ENCODE results near the gene TBC1D8.

Gene TBC1D8

DNA sequence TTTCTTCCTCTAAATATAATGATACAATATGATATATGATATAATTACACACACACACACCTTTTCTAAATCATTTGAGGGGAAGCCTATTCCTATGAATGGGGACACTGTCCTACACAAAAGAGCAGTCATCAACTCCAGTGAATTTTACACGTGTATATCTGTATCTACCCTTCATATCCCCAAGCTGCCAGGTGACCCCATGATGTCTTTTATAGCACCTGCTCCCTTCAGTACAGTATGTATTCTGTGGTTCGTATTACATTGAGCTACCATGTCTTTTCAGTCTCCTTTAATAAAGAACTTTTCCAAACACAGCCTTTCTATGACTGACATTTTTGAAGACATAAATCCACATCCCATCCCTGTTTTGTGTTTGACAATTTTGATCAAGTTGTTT is 19.0 kb downstream of the TBC1D8 start:
- TF ChIP-seq, protein P1, sequence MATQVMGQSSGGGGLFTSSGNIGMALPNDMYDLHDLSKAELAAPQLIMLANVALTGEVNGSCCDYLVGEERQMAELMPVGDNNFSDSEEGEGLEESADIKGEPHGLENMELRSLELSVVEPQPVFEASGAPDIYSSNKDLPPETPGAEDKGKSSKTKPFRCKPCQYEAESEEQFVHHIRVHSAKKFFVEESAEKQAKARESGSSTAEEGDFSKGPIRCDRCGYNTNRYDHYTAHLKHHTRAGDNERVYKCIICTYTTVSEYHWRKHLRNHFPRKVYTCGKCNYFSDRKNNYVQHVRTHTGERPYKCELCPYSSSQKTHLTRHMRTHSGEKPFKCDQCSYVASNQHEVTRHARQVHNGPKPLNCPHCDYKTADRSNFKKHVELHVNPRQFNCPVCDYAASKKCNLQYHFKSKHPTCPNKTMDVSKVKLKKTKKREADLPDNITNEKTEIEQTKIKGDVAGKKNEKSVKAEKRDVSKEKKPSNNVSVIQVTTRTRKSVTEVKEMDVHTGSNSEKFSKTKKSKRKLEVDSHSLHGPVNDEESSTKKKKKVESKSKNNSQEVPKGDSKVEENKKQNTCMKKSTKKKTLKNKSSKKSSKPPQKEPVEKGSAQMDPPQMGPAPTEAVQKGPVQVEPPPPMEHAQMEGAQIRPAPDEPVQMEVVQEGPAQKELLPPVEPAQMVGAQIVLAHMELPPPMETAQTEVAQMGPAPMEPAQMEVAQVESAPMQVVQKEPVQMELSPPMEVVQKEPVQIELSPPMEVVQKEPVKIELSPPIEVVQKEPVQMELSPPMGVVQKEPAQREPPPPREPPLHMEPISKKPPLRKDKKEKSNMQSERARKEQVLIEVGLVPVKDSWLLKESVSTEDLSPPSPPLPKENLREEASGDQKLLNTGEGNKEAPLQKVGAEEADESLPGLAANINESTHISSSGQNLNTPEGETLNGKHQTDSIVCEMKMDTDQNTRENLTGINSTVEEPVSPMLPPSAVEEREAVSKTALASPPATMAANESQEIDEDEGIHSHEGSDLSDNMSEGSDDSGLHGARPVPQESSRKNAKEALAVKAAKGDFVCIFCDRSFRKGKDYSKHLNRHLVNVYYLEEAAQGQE (IDR thresholded peaks at IDR 0.05; ENCODE audit: insufficient replicate concordance, low read depth): no peak
- TF ChIP-seq GABPA (IDR thresholded peaks at IDR 0.05; ENCODE audit: low read depth): no peak
- TF ChIP-seq, protein P2, sequence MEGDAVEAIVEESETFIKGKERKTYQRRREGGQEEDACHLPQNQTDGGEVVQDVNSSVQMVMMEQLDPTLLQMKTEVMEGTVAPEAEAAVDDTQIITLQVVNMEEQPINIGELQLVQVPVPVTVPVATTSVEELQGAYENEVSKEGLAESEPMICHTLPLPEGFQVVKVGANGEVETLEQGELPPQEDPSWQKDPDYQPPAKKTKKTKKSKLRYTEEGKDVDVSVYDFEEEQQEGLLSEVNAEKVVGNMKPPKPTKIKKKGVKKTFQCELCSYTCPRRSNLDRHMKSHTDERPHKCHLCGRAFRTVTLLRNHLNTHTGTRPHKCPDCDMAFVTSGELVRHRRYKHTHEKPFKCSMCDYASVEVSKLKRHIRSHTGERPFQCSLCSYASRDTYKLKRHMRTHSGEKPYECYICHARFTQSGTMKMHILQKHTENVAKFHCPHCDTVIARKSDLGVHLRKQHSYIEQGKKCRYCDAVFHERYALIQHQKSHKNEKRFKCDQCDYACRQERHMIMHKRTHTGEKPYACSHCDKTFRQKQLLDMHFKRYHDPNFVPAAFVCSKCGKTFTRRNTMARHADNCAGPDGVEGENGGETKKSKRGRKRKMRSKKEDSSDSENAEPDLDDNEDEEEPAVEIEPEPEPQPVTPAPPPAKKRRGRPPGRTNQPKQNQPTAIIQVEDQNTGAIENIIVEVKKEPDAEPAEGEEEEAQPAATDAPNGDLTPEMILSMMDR (IDR thresholded peaks at IDR 0.05; ENCODE audit: insufficient read depth, low read length): no peak
- no peak for TF ChIP-seq SPI1 (IDR thresholded peaks at IDR 0.05; ENCODE audit: borderline replicate concordance, low read depth)
- no peak for TF ChIP-seq POLR2AphosphoS5 (IDR thresholded peaks at IDR 0.05; ENCODE audit: low read depth)
- H3K4me3 ChIP-seq (replicated peaks; ENCODE audit: insufficient read depth, low read length): no peak overlapping the region
- H3K27me3 ChIP-seq (ENCODE audit: insufficient read depth, poor library complexity, severe bottlenecking): no peaks in the 10 kb centered on the region
- H3K27ac ChIP-seq (replicated peaks): no peak overlapping the region
- DNase-seq (ENCODE audit: low read depth in 1 of 2, low spot score in 1 of 2): no peak

DNA sequence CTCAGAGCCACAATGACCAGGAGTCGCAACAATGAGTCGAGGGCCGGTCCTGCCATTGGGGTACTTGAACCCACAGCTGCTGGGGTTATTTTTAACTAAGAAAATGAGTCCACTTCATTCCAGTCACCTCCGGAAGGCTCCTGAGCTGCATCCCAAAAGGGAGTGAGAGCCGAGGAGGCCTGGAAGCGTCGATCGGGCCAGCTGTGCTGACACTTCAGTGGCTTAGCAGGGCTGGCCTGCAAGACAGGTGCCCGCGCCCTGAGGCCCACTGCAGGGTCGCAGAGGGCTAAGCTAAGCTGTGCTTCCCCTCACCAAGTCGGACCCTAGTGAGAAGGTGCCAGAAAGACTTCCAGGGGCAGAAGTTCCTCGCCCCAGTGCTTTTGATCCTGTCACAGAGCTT is 21.1 kb downstream of the TBC1D8 start:
- no peak overlapping the region for H3K27ac ChIP-seq (replicated peaks)
- no peak for DNase-seq (ENCODE audit: low read depth in 1 of 2, low spot score in 1 of 2)
- TF ChIP-seq SPI1 (IDR thresholded peaks at IDR 0.05; ENCODE audit: borderline replicate concordance, low read depth): no peak
- TF ChIP-seq, protein P2 (IDR thresholded peaks at IDR 0.05; ENCODE audit: insufficient read depth, low read length): no peak
- no peak for TF ChIP-seq GABPA (IDR thresholded peaks at IDR 0.05; ENCODE audit: low read depth)
- TF ChIP-seq POLR2AphosphoS5 (IDR thresholded peaks at IDR 0.05; ENCODE audit: low read depth): no peak
- TF ChIP-seq, protein P1 (IDR thresholded peaks at IDR 0.05; ENCODE audit: insufficient replicate concordance, low read depth): no peak
- H3K27me3 ChIP-seq (ENCODE audit: insufficient read depth, poor library complexity, severe bottlenecking): no peaks in the 10 kb centered on the region
- H3K4me3 ChIP-seq (replicated peaks; ENCODE audit: insufficient read depth, low read length): no peak overlapping the region

DNA sequence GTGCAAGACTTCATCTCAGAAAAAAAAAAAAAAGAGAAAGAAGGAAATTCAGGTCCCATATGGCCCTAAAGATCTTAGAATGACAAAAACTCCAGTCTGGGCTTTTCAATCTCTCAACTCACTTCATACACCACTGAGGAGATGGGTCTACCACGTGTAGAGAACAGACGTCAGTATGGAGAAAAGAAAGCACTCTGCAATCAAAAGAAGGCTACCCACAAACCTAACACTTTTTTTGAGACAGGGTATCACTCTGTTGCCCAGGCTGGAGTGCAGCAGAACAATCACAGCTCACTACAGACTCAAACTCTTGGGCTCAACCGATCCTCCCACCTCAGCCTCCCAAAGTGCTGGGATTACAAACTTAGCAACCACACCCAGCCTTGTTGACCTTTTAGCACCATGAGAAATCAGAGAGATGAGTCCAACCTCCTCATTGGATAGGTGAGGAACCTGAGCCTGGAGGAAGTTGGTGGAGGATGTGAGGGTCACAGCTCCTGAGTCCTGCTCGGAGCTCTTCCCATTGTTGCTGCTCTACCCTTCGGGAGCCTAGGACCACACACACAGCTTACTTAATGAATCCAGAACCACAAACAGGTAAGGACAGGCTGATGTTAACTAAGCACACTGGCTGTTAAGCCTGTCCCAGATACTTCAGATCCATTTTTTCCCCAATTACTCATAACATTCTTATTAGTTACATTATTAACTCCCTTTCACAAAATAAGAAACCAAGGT is 23.7 kb downstream of the TBC1D8 start:
- H3K27ac ChIP-seq (replicated peaks): no peak overlapping the region
- TF ChIP-seq, protein P1 (IDR thresholded peaks at IDR 0.05; ENCODE audit: insufficient replicate concordance, low read depth): no peak
- TF ChIP-seq SPI1 (IDR thresholded peaks at IDR 0.05; ENCODE audit: borderline replicate concordance, low read depth) (no peak), GABPA (IDR thresholded peaks at IDR 0.05; ENCODE audit: low read depth) (no peak), POLR2AphosphoS5 (IDR thresholded peaks at IDR 0.05; ENCODE audit: low read depth) (no peak)
- TF ChIP-seq, protein P2 (IDR thresholded peaks at IDR 0.05; ENCODE audit: insufficient read depth, low read length): no peak
- no peak for DNase-seq (ENCODE audit: low read depth in 1 of 2, low spot score in 1 of 2)
- no peaks in the 10 kb centered on the region for H3K27me3 ChIP-seq (ENCODE audit: insufficient read depth, poor library complexity, severe bottlenecking)
- H3K4me3 ChIP-seq (replicated peaks; ENCODE audit: insufficient read depth, low read length): no peak overlapping the region

All from HL-60 (cell line).